Activated T-cell treated with anti-CD3 and anti-CD28 coated beads, Interleukin-2, amount 50 U/mL, for 24 hours (primary cell): ENCODE results near the gene MCU.

ENCODE experiments used
- DNase-seq: peaks from one replicate; pipeline ENCODE4 v3.0.0-alpha.2; 2020
- H3K27ac Mint-ChIP-seq: 2 replicates; pipeline ENCODE4 v1.8.0; 2020; ENCODE audit warnings: mild to moderate bottlenecking, mixed read lengths
- H3K27me3 Mint-ChIP-seq: 2 replicates; pipeline ENCODE4 v1.8.0; 2020; ENCODE audit warnings: mixed read lengths
- H3K36me3 Mint-ChIP-seq: 2 replicates; pipeline ENCODE4 v1.8.0; 2020; ENCODE audit warnings: low read depth, mixed read lengths
- H3K4me1 Mint-ChIP-seq: 2 replicates; pipeline ENCODE4 v1.8.0; 2020; ENCODE audit warnings: low read depth, mixed read lengths
- H3K4me3 Mint-ChIP-seq: 2 replicates; pipeline ENCODE4 v1.8.0; 2020; ENCODE audit warnings: mild to moderate bottlenecking, moderate library complexity, mixed read lengths
- H3K9me3 Mint-ChIP-seq: 2 replicates; pipeline ENCODE4 v1.8.0; 2020; ENCODE audit warnings: mixed read lengths

The MCU gene

DNA sequence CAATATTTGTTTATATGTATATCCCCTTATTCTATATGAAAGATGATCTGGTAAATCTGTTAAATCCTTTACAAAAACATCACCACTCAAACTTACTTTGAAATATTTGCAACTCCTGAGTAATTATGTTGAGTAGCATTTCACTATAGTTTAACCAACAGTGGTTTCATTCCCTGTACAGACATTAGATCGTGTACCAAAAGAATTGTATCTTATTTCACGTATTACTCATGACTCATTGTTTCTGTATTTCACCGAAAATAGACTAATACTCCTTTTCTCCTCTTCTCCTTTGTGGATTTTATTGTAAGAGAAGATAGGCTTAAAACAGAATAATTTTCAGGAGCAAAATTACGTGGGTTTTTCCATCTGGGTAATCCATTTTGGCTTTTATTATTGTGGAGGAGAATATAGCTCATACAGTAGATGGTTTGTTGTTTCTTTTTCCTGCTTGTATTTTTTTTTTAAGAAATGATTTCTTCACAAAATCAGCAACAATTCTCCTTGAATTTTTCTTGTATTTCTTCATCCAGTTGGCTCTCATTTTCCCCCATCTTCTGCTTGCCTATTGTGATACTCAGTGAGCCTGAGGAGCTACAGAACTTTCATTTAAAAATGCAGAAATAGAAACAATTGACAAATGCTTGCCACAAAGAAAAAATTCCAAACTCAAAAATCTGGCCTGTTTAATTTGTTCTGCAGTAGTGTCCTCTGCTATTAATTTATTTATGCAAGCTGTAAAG, 111.0 kb downstream of the MCU start:
- DNase-seq: no peak
- Mint-ChIP-seq H3K36me3 (no peaks in the 10 kb centered on the region), H3K4me3 (no peak overlapping the region), H3K27ac (no peak overlapping the region), H3K9me3 (no peaks in the 10 kb centered on the region), H3K27me3 (no peaks in the 10 kb centered on the region), H3K4me1 (peaks cover 24% of the 10 kb centered on the region)

GRCh38 chr10:72808001-72808400, 116.1 kb downstream of the MCU start:
- Mint-ChIP-seq H3K4me1 (peaks cover 3% of the 10 kb centered on the region), H3K4me3 (no peak overlapping the region), H3K36me3 (no peaks in the 10 kb centered on the region), H3K27me3 (no peaks in the 10 kb centered on the region), H3K9me3 (no peaks in the 10 kb centered on the region), H3K27ac (no peak overlapping the region)
- no peak for DNase-seq

DNA sequence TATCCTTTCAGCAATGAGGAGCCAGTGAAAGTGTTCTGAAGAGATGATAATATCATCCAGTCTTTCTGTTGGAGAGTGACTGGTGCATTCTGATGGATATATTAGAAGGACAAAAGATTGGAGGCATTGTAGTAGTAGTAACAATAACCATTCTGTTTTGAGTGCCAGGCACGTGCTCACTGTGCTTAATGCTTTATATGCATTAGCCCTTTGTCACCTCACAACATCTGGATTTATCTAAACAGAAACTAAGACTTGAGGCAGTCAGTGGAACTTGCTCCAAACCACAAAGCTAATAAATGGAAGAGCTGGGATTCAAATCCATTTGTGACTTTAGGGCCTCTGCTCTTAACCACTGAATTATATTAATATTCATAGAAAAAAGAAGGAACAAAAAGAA, 117.1 kb downstream of the MCU start:
- H3K27ac Mint-ChIP-seq: no peak overlapping the region
- H3K36me3 Mint-ChIP-seq: no peaks in the 10 kb centered on the region
- no peaks in the 10 kb centered on the region for H3K27me3 Mint-ChIP-seq
- H3K4me3 Mint-ChIP-seq: no peak overlapping the region
- DNase-seq: no peak
- H3K9me3 Mint-ChIP-seq: no peaks in the 10 kb centered on the region
- H3K4me1 Mint-ChIP-seq: no peaks in the 10 kb centered on the region

DNA sequence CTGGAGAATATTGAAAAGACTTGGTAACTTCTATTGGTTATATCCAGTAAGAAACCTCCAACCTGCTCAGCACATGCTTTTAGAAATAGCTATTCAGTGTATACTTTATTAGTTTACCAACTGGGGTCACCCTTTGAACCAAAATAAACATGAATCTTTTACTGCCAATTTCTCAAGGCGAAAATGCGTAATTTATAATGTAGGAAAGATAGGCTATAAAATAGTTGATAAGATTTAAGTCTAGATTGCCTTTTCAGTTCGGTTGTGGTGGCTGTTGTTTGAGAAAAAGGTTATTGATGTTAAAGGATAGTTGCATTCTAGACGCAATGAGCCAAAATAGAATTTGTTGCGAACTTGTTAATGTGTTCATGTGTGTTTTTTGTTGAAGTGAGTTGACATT, 119.0 kb downstream of the MCU start:
- Mint-ChIP-seq H3K4me3 (no peak overlapping the region), H3K9me3 (no peaks in the 10 kb centered on the region), H3K36me3 (no peaks in the 10 kb centered on the region), H3K27me3 (no peaks in the 10 kb centered on the region), H3K4me1 (no peaks in the 10 kb centered on the region), H3K27ac (no peak overlapping the region)
- no peak for DNase-seq

DNA sequence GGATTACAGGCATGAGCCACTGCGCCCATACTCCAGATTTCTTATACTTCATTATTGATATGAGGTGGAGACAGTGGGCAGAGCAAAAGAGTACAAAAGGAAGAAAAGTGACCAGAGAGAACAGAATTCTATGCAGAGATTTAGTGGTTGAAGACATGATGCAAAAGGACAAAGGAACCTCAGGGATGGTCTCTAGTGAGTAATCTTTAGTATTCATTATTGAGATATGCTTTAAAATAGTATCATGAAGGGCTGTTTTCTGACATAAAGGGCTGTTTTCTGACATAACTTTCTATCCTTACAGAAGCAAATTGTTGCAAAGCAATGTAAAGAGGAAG, 120.4 kb downstream of the MCU start:
- Mint-ChIP-seq H3K27ac (no peak overlapping the region), H3K4me1 (no peaks in the 10 kb centered on the region), H3K4me3 (no peak overlapping the region)

GRCh38 chr10:72812753-72813430, 120.9 kb downstream of the MCU start:
- Mint-ChIP-seq H3K4me3 (no peak overlapping the region), H3K27ac (no peak overlapping the region), H3K27me3 (no peaks in the 10 kb centered on the region)

More for the DNA sequence above, 120.4 kb downstream of the MCU start:
- no peak for DNase-seq
- no peaks in the 10 kb centered on the region for H3K27me3 Mint-ChIP-seq
- no peaks in the 10 kb centered on the region for H3K36me3 Mint-ChIP-seq
- H3K9me3 Mint-ChIP-seq: no peaks in the 10 kb centered on the region

GRCh38 chr10:72814099-72814790, 122.3 kb downstream of the MCU start:
- no peak for DNase-seq
- Mint-ChIP-seq H3K27me3 (no peaks in the 10 kb centered on the region), H3K9me3 (no peaks in the 10 kb centered on the region), H3K27ac (no peak overlapping the region), H3K4me3 (no peak overlapping the region), H3K36me3 (no peaks in the 10 kb centered on the region), H3K4me1 (peaks cover 10% of the 10 kb centered on the region)

More at GRCh38 chr10:72812753-72813430, 120.9 kb downstream of the MCU start:
- Mint-ChIP-seq H3K36me3 (no peaks in the 10 kb centered on the region), H3K4me1 (no peaks in the 10 kb centered on the region), H3K9me3 (no peaks in the 10 kb centered on the region)
- no peak for DNase-seq

DNA sequence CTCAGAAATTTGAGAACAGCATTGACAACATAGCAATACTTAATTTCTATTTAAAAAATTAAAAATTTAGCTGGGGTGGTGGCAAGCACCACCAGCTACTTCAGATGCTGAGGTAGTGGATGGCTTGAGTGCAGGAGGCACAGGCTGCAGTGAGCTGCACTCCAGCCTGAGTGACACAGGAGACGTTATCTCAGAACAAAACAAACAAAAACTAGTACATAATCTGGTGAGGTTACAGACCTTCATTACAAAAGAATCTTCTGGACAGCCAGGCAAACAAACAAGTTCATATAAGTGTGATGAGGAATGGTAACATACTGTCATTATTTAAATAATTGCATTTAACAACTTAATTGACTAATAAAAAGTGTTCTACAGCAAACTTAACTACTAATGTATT, 124.6 kb downstream of the MCU start:
- peaks cover 11% of the 10 kb centered on the region for H3K4me1 Mint-ChIP-seq
- no peaks in the 10 kb centered on the region for H3K9me3 Mint-ChIP-seq
- H3K4me3 Mint-ChIP-seq: no peak overlapping the region
- peaks cover 3% of the 10 kb centered on the region for H3K36me3 Mint-ChIP-seq
- H3K27me3 Mint-ChIP-seq: no peaks in the 10 kb centered on the region
- DNase-seq: no peak
- no peak overlapping the region for H3K27ac Mint-ChIP-seq

DNA sequence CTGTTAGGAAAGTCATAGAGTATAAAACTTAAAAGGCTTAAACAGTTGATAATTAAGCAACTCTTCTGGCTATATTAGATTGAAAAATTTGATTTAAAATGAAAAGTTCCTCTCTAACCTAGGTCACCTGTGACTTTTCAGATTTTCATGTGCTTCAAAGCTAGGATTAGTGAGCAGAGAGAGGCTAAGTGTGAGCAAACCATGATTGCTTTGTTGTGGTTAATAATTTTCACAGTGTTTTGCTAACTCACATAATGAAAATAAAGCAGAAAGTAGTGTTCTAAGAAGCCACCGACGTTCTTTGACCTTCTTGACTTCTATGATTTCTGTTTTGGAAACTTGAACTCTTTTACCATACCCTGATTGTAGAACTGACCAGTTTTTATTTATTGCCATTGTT, 126.1 kb downstream of the MCU start:
- Mint-ChIP-seq H3K4me1 (peaks cover 11% of the 10 kb centered on the region), H3K9me3 (no peaks in the 10 kb centered on the region), H3K27me3 (no peaks in the 10 kb centered on the region), H3K4me3 (no peak overlapping the region), H3K36me3 (peaks cover 3% of the 10 kb centered on the region), H3K27ac (no peak overlapping the region)
- no peak for DNase-seq

GRCh38 chr10:72819053-72819452, 127.1 kb downstream of the MCU start:
- no peaks in the 10 kb centered on the region for H3K9me3 Mint-ChIP-seq
- no peak overlapping the region for H3K4me3 Mint-ChIP-seq
- H3K27me3 Mint-ChIP-seq: no peaks in the 10 kb centered on the region
- H3K4me1 Mint-ChIP-seq: peaks cover 11% of the 10 kb centered on the region
- no peak overlapping the region for H3K27ac Mint-ChIP-seq
- DNase-seq: no peak
- H3K36me3 Mint-ChIP-seq: peaks cover 3% of the 10 kb centered on the region

GRCh38 chr10:72821606-72822005, 129.7 kb downstream of the MCU start:
- Mint-ChIP-seq H3K27ac (no peak overlapping the region), H3K27me3 (no peaks in the 10 kb centered on the region), H3K36me3 (peaks cover 3% of the 10 kb centered on the region), H3K4me3 (no peak overlapping the region), H3K4me1 (peaks cover 11% of the 10 kb centered on the region), H3K9me3 (no peaks in the 10 kb centered on the region)
- no peak for DNase-seq

- Mint-ChIP-seq H3K4me1 (peaks cover 11% of the 10 kb centered on the region), H3K27ac (no peak overlapping the region), H3K9me3 (no peaks in the 10 kb centered on the region), H3K36me3 (peaks cover 3% of the 10 kb centered on the region), H3K27me3 (no peaks in the 10 kb centered on the region), H3K4me3 (no peak overlapping the region)
- DNase-seq: no peak
Observed at GRCh38 chr10:72822342-72822986, 130.5 kb downstream of the MCU start.

GRCh38 chr10:72825163-72825562, 133.2 kb downstream of the MCU start:
- Mint-ChIP-seq H3K27ac (no peak overlapping the region), H3K36me3 (peaks cover 3% of the 10 kb centered on the region), H3K4me1 (no peaks in the 10 kb centered on the region), H3K4me3 (no peak overlapping the region), H3K9me3 (no peaks in the 10 kb centered on the region), H3K27me3 (no peaks in the 10 kb centered on the region)
- no peak for DNase-seq

- no peak for DNase-seq
- no peaks in the 10 kb centered on the region for H3K9me3 Mint-ChIP-seq
- H3K36me3 Mint-ChIP-seq: peaks cover 3% of the 10 kb centered on the region
- no peaks in the 10 kb centered on the region for H3K4me1 Mint-ChIP-seq
- H3K27me3 Mint-ChIP-seq: no peaks in the 10 kb centered on the region
- no peak overlapping the region for H3K4me3 Mint-ChIP-seq
- H3K27ac Mint-ChIP-seq: no peak overlapping the region
Observed at GRCh38 chr10:72826346-72826745, 134.4 kb downstream of the MCU start.

DNA sequence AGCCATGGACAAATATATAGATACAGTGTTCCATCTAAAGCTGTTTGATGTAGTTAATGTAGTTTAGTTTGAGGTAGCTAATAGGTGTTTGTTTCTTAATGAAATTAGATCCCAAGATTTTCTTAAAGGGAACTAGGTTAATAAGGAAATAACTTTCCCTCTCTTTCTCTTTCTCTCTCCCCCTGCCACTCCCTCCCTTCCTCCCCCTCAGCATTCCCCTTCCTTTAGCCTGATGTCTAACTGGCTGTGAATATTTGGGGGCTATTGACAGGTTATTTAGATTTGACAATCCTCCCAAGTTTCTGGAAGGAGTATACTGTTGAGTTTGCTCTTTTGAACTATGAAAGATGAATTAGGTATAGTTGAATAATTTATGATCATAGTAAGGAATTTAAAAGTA, 136.4 kb downstream of the MCU start:
- no peak for DNase-seq
- Mint-ChIP-seq H3K4me1 (no peaks in the 10 kb centered on the region), H3K27ac (no peak overlapping the region), H3K27me3 (no peaks in the 10 kb centered on the region), H3K9me3 (no peaks in the 10 kb centered on the region), H3K36me3 (no peaks in the 10 kb centered on the region), H3K4me3 (no peak overlapping the region)
